SK-N-MC (cell line): ENCODE results near the gene MROH7.

Source experiments
- EZH2 ChIP-seq: fragments of 200-600 bp; sonication (generic); IDR thresholded peaks from one replicate; pipeline ENCODE4 v1.6.1; 2017; ENCODE audit warnings: antibody characterized with exemption
- POLR2AphosphoS5 ChIP-seq: IDR thresholded peaks from 2 replicates; pipeline ENCODE4 v1.6.1; 2012; ENCODE audit warnings: mild to moderate bottlenecking, low read depth, low read length, borderline replicate concordance

- TF ChIP-seq POLR2AphosphoS5 (no peak), EZH2 (no peak)
Observed at GRCh38 chr1:54680387-54680786, 38.8 kb downstream of the MROH7 start.
